Measurements from ENCODE around the gene LMNTD2. TPM values are rescaled to one million over a fixed set of nuclear protein-coding genes. Genes with fewer than 3 reads are reported as not detected.
A peak's percentile ranks its signal among the peaks of the same experiment; 100 is the strongest.
"Not testable (repeated sequence)": the region's sequence is repeated elsewhere in the genome, so short reads cannot be mapped to it uniquely, and the experiment has no call there.

The LMNTD2 gene
- polyA plus RNA-seq, 1 donor = 0.80 TPM

- DNase-seq = no peak
Observed at GRCh38 chr11:586376-587316, 26.1 kb upstream of the LMNTD2 start.

GRCh38 chr11:584287-584686 is 23.7 kb upstream of the LMNTD2 start:
- DNase-seq = no peak

- DNase-seq = no peak
Observed at GRCh38 chr11:581752-582151, 21.2 kb upstream of the LMNTD2 start.

GRCh38 chr11:581342-581741 is 20.8 kb upstream of the LMNTD2 start:
- DNase-seq = no peak

- no peak for DNase-seq
Observed at GRCh38 chr11:579830-580601, 19.5 kb upstream of the LMNTD2 start.

GRCh38 chr11:578276-579035 is 17.9 kb upstream of the LMNTD2 start:
- DNase-seq = no peak

- DNase-seq = no peak
Observed at GRCh38 chr11:577611-577894, 17.0 kb upstream of the LMNTD2 start.

GRCh38 chr11:576811-577610 is 16.5 kb upstream of the LMNTD2 start:
- no peak for DNase-seq

- peak; percentile 95 for DNase-seq
Observed at GRCh38 chr11:575996-576768, 15.6 kb upstream of the LMNTD2 start, which contains the start of gene PHRF1. Gene PHRF1, plus strand, starts transcription at chr11:576470. Its CDS starts 5,043 bp downstream, at chr11:581513.

GRCh38 chr11:575313-575995 is 14.9 kb upstream of the LMNTD2 start:
- DNase-seq = no peak

- DNase-seq = no peak
Observed at GRCh38 chr11:574632-575312, 14.2 kb upstream of the LMNTD2 start.

GRCh38 chr11:574031-574570 is 13.6 kb upstream of the LMNTD2 start:
- DNase-seq = not testable (repeated sequence)

GRCh38 chr11:573146-573759 is 12.7 kb upstream of the LMNTD2 start:
- DNase-seq = no peak

- DNase-seq = no peak
Observed at GRCh38 chr11:571802-572185, 11.3 kb upstream of the LMNTD2 start.

- no peak for DNase-seq
Observed at GRCh38 chr11:569158-569885, 8.8 kb upstream of the LMNTD2 start.

- DNase-seq = peak; percentile 94
Observed at GRCh38 chr11:568306-569157, 8.0 kb upstream of the LMNTD2 start.

- DNase-seq = no peak
Observed at GRCh38 chr11:567629-568292, 7.2 kb upstream of the LMNTD2 start.

All from hindlimb muscle (tissue), 1 donor.